Spleen (tissue), 7 donors: ENCODE data around the gene SLC26A8.

ENCODE experiments used
- POLR2A ChIP-seq, 3 donors: fragments of 450-650 bp; IDR thresholded peaks; one replicate each; pipeline ENCODE4 v1.5.1; 2017; ENCODE audit warnings: antibody characterized with exemption in 3 of 3, mild to moderate bottlenecking in 1 of 3
- POLR2AphosphoS5 ChIP-seq, 3 donors: sonication (generic); formaldehyde crosslinking; IDR thresholded peaks; one replicate each; pipeline ENCODE4 v1.5.1; 2017; ENCODE audit warnings: antibody characterized with exemption in 3 of 3
- TF ChIP-seq, protein P1 (sequence below), 11 experiments: fragments of 200-600 bp in 7 of 11; fragments of 450-650 bp in 4 of 11; sonication (generic) in 4 of 11; IDR thresholded peaks in 8 of 11; conservative IDR thresholded peaks in 3 of 11; 1 replicate in 7 of 11; 2 replicates in 4 of 11; pipeline versions ENCODE4 v1.4.0 to v1.8.0; 2016 to 2021; ENCODE audit warnings: antibody characterized with exemption in 11 of 11, inconsistent platforms in 4 of 11, mild to moderate bottlenecking in 1 of 11
- donor health status: DM: no; HTN: no; CAD: no; lungs with moderate emphysema.
- donor health status: DM: no; HTN: no; CAD: no.
- donor health status: DM: no; HTN: no; CAD: no.

DNA sequence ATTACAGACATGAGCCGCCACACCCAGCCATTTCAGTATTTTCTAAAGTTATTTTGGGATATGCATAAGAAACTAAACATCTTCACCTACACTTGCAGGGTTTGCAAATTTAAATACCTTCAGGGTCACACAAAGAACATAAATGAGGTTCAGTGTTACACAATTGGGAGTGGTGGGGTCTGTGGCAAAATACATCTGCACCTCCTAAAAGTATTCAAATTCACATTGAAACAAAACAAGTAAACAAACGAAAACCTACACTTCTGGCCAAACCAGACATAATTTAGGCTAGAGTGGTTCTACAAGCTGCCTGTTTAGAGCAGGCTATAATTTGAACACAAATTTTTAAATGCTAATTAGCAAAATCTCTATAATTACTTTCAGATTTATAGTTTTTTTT is 37.8 kb upstream of the SLC26A8 start:
- no peak for TF ChIP-seq POLR2AphosphoS5 (IDR thresholded peaks at IDR 0.05)
- TF ChIP-seq, protein P1, sequence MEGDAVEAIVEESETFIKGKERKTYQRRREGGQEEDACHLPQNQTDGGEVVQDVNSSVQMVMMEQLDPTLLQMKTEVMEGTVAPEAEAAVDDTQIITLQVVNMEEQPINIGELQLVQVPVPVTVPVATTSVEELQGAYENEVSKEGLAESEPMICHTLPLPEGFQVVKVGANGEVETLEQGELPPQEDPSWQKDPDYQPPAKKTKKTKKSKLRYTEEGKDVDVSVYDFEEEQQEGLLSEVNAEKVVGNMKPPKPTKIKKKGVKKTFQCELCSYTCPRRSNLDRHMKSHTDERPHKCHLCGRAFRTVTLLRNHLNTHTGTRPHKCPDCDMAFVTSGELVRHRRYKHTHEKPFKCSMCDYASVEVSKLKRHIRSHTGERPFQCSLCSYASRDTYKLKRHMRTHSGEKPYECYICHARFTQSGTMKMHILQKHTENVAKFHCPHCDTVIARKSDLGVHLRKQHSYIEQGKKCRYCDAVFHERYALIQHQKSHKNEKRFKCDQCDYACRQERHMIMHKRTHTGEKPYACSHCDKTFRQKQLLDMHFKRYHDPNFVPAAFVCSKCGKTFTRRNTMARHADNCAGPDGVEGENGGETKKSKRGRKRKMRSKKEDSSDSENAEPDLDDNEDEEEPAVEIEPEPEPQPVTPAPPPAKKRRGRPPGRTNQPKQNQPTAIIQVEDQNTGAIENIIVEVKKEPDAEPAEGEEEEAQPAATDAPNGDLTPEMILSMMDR (IDR thresholded peaks at IDR 0.05 in 8 of 11, conservative IDR thresholded peaks at IDR 0.05 in 3 of 11) = no peak
- no peak for TF ChIP-seq POLR2A (IDR thresholded peaks at IDR 0.05)
